SU-DHL-6 (cell line): ENCODE measurements around the gene RAD23A.

Experiments used
- H2AFZ ChIP-seq: fragments of 200-600 bp; sonication (generic); 2 replicates; pipeline ENCODE4 v1.6.1; 2014; ENCODE audit warnings: low read depth, mild to moderate bottlenecking, moderate library complexity, mixed read lengths, antibody characterized with exemption, low read length; ENCODE audit not compliant: severe bottlenecking
- H3F3A ChIP-seq: fragments of 200-600 bp; shearing (Covaris generic); 2 replicates; pipeline ENCODE4 v1.6.0; 2016; ENCODE audit warnings: antibody characterized with exemption, mild to moderate bottlenecking; ENCODE audit not compliant: insufficient read depth
- H3K27ac ChIP-seq: fragments of 200-600 bp; sonication (generic); 2 replicates; pipeline ENCODE4 v1.5.1; 2016; ENCODE audit warnings: low read depth, mild to moderate bottlenecking, low read length, moderate library complexity, mixed read lengths
- H3K27me3 ChIP-seq: fragments of 200-600 bp; sonication (generic), shearing (Covaris generic); 2 replicates; pipeline ENCODE4 v1.6.0; 2014; ENCODE audit warnings: mild to moderate bottlenecking, low read length
- H3K36me3 ChIP-seq: fragments of 200-600 bp; sonication (generic); 2 replicates; pipeline ENCODE4 v1.6.1; 2014; ENCODE audit warnings: mild to moderate bottlenecking, low read length, mixed read lengths
- H3K4me2 ChIP-seq: fragments of 300-600, 200-600 bp; shearing (Covaris generic), sonication (generic); 2 replicates; pipeline ENCODE4 v1.6.0; 2014; ENCODE audit warnings: low read length, low read depth, mild to moderate bottlenecking; ENCODE audit not compliant: poor library complexity, severe bottlenecking
- H3K4me3 ChIP-seq: fragments of 200-600 bp; sonication (generic); 2 replicates; pipeline ENCODE4 v1.5.1; 2014; ENCODE audit warnings: antibody characterized with exemption, low read length, mild to moderate bottlenecking, mixed read lengths; ENCODE audit not compliant: insufficient read depth, poor library complexity, severe bottlenecking
- H3K79me2 ChIP-seq: fragments of 200-600 bp; sonication (generic); 2 replicates; pipeline ENCODE4 v1.6.1; 2014; ENCODE audit warnings: mild to moderate bottlenecking, low read length, moderate library complexity; ENCODE audit not compliant: insufficient read depth
- H3K9ac ChIP-seq: fragments of 200-600 bp; sonication (generic); 2 replicates; pipeline ENCODE4 v1.7.0; 2014; ENCODE audit warnings: mild to moderate bottlenecking, low read length
- H3K9me2 ChIP-seq: fragments of 200-600 bp; sonication (generic); replicated peaks from 2 replicates; pipeline ENCODE4 v1.6.1; 2014; ENCODE audit warnings: low read length; ENCODE audit not compliant: insufficient read depth
- H3K9me3 ChIP-seq: fragments of 200-600 bp; sonication (generic); 2 replicates; pipeline ENCODE4 v1.6.1; 2014; ENCODE audit warnings: low read length, mixed read lengths; ENCODE audit not compliant: insufficient read depth
- H4K20me1 ChIP-seq: fragments of 200-600 bp; sonication (generic); 2 replicates; pipeline ENCODE4 v1.6.1; 2014; ENCODE audit warnings: low read depth, mild to moderate bottlenecking, antibody characterized with exemption, low read length, moderate library complexity, mixed read lengths
- CTCF ChIP-seq: fragments of 200-600 bp; sonication (generic); IDR thresholded peaks from one replicate; pipeline ENCODE4 v1.5.1; 2017; ENCODE audit warnings: antibody characterized with exemption, mild to moderate bottlenecking, low read length, moderate library complexity; ENCODE audit not compliant: insufficient read depth, poor library complexity, severe bottlenecking
- EZH2phosphoT487 ChIP-seq: fragments of 200-600 bp; sonication (generic), shearing (Covaris generic); conservative IDR thresholded peaks from 2 replicates; pipeline ENCODE4 v1.6.1; 2018; ENCODE audit warnings: mild to moderate bottlenecking, antibody characterized with exemption, low read length, moderate library complexity, mixed read lengths

The RAD23A gene

GRCh38 chr19:12986726-12987125, 41.1 kb downstream of the RAD23A start:
- no peaks in the 10 kb centered on the region for H3K36me3 ChIP-seq
- H3K9me3 ChIP-seq: no peaks in the 10 kb centered on the region
- TF ChIP-seq EZH2phosphoT487: no peak
- no peak for TF ChIP-seq CTCF
- no peaks in the 10 kb centered on the region for H3K9me2 ChIP-seq
- no peak overlapping the region for H2AFZ ChIP-seq
- no peak overlapping the region for H3K27ac ChIP-seq
- no peak overlapping the region for H3K9ac ChIP-seq
- H3K27me3 ChIP-seq: no peaks in the 10 kb centered on the region
- no peaks in the 10 kb centered on the region for H4K20me1 ChIP-seq
- no peaks in the 10 kb centered on the region for H3F3A ChIP-seq
- no peak overlapping the region for H3K4me3 ChIP-seq
- H3K79me2 ChIP-seq: no peaks in the 10 kb centered on the region
- no peak overlapping the region for H3K4me2 ChIP-seq

- Histone ChIP-seq H4K20me1 (no peaks in the 10 kb centered on the region), H3K27me3 (no peaks in the 10 kb centered on the region), H3K4me2 (no peak overlapping the region), H3K9me2 (no peaks in the 10 kb centered on the region), H3K9ac (no peak overlapping the region), H3K9me3 (no peaks in the 10 kb centered on the region), H3F3A (no peaks in the 10 kb centered on the region), H3K27ac (no peak overlapping the region), H3K79me2 (no peaks in the 10 kb centered on the region), H3K36me3 (no peaks in the 10 kb centered on the region), H3K4me3 (no peak overlapping the region), H2AFZ (no peak overlapping the region)
- TF ChIP-seq CTCF (no peak), EZH2phosphoT487 (no peak)
These were observed 41.5 kb downstream of the RAD23A start for GRCh38 chr19:12987190-12987589.

GRCh38 chr19:12987781-12988180, 42.1 kb downstream of the RAD23A start:
- Histone ChIP-seq H3K36me3 (no peaks in the 10 kb centered on the region), H3K4me3 (no peak overlapping the region), H3K27ac (no peak overlapping the region), H3K79me2 (no peaks in the 10 kb centered on the region), H2AFZ (no peak overlapping the region), H3F3A (no peaks in the 10 kb centered on the region), H3K9ac (no peak overlapping the region), H3K4me2 (no peak overlapping the region), H3K9me2 (no peaks in the 10 kb centered on the region), H3K27me3 (no peaks in the 10 kb centered on the region), H3K9me3 (no peaks in the 10 kb centered on the region), H4K20me1 (no peaks in the 10 kb centered on the region)
- no peak for TF ChIP-seq CTCF
- TF ChIP-seq EZH2phosphoT487: no peak
